GM18858 (cell line): ENCODE measurements around the gene TSFM.
A peak's percentile ranks its signal among the peaks of the same experiment; 100 is the strongest.

Source experiments
- ATAC-seq: cut with Tn5 transposase; IDR thresholded peaks from one replicate; pipeline ENCODE4 v1.9.1; 2021; ENCODE audit not compliant: unreplicated experiment

TSFM gene

GRCh38 chr12:57782608-57783465, at the start of gene TSFM:
TSS of gene TSFM (plus strand) at chr12:57782787. CDS start at chr12:57782802, 15 bp downstream.
- peak; percentile 66 for ATAC-seq

- no peak for ATAC-seq
These were observed 48.7 kb upstream of the TSFM start for GRCh38 chr12:57733928-57734327.

- ATAC-seq = no peak
These were observed 48.0 kb upstream of the TSFM start for GRCh38 chr12:57734591-57734990.

GRCh38 chr12:57735198-57735855, 47.3 kb upstream of the TSFM start:
- no peak for ATAC-seq

GRCh38 chr12:57735952-57736740, 46.4 kb upstream of the TSFM start:
- no peak for ATAC-seq

- ATAC-seq = no peak
These were observed 45.7 kb upstream of the TSFM start for GRCh38 chr12:57736741-57737466.

GRCh38 chr12:57737467-57738460, 44.8 kb upstream of the TSFM start:
- no peak for ATAC-seq

GRCh38 chr12:57738661-57739237, 43.8 kb upstream of the TSFM start, which contains the start of gene AGAP2:
TSS of gene AGAP2 (minus strand) at chr12:57738742. CDS start at chr12:57738246, 496 bp downstream.
- no peak for ATAC-seq

GRCh38 chr12:57739387-57739786, 43.2 kb upstream of the TSFM start:
- ATAC-seq = no peak

- no peak for ATAC-seq
These were observed 42.6 kb upstream of the TSFM start for GRCh38 chr12:57739914-57740538.

- peak; percentile 64 for ATAC-seq
These were observed 41.8 kb upstream of the TSFM start for GRCh38 chr12:57740656-57741412.

- no peak for ATAC-seq
These were observed 41.2 kb upstream of the TSFM start for GRCh38 chr12:57741413-57741789.

GRCh38 chr12:57741844-57742738, 40.5 kb upstream of the TSFM start:
- ATAC-seq = peak; percentile 49

GRCh38 chr12:57743769-57744168, 38.8 kb upstream of the TSFM start:
- ATAC-seq = no peak

GRCh38 chr12:57744194-57744776, 38.3 kb upstream of the TSFM start:
- ATAC-seq = peak; percentile 5

- peak; percentile 60 for ATAC-seq
These were observed 37.7 kb upstream of the TSFM start, which contains the start of gene TSPAN31 for GRCh38 chr12:57744777-57745484. TSS of gene TSPAN31 (plus strand) at chr12:57745039. CDS start at chr12:57745155, 116 bp downstream.
